K562 (cell line): ENCODE measurements around the gene CHD5. TPM values are rescaled to one million over a fixed set of nuclear protein-coding genes. Genes with fewer than 3 reads are reported as not detected.
A peak's percentile ranks its signal among the peaks of the same experiment; 100 is the strongest.

Experiments used
- ATAC-seq: fragments of 200-7000 bp; cut with Tn5 transposase; 3 replicates; pipeline ENCODE4 v1.9.1; 2020; ENCODE audit warnings: moderate library complexity
- BruUV-seq: library from RNA; stranded (reverse); fragments of 400-500 nt; replicated peaks from 2 replicates; lab custom pipeline; 2021; lab: Mats Ljungman, UMichigan
- CTCF ChIA-PET: fragments of 300-600 bp; formaldehyde crosslinking; extraction: SDS; loops from one replicate; lab custom pipeline; 2021; ENCODE audit warnings: low intra/inter-chr PET ratio; lab: Yijun Ruan, JAX
- POLR2A ChIA-PET: fragments of 300-600, 350-650 bp; sonication (Branson Sonifier 250); formaldehyde crosslinking; extraction: SDS; loops from one replicate; lab custom pipeline; 2021; ENCODE audit warnings: antibody characterized with exemption, inconsistent platforms; lab: Yijun Ruan, JAX
- DNase-seq, 4 experiments: peaks; one replicate each; pipeline versions ENCODE4 v3.0.0 to v3.0.0-alpha.2; 2011 to 2018; ENCODE audit warnings: low spot score in 3 of 4, mixed read lengths in 3 of 4; ENCODE audit errors: extremely low read depth in 1 of 4
- FAIRE-seq: peaks from 2 replicates; lab custom pipeline; 2011; peaks lifted over from hg19 to GRCh38; lab: Jason Lieb, UNC
- H2AFZ ChIP-seq: 2 replicates; pipeline ENCODE4 v1.6.0; 2011; ENCODE audit warnings: low read depth, low read length, control low read depth, inconsistent platforms
- H3K27ac ChIP-seq: fragments of 200-600 bp; 3 replicates; pipeline ENCODE4 v1.8.0; 2011; ENCODE audit warnings: low read depth, mild to moderate bottlenecking, control low read depth, inconsistent platforms, low read length, moderate library complexity, mixed read lengths; ENCODE audit errors: extremely low read depth
- H3K27me3 ChIP-seq, 2 experiments: fragments of 300-600 bp in 1 of 2; 2 replicates in 1 of 2; 3 replicates in 1 of 2; pipeline versions ENCODE4 v1.6.0 to v1.8.0; 2011; ENCODE audit warnings: inconsistent platforms in 2 of 2, low read length in 2 of 2, mild to moderate bottlenecking in 1 of 2, mixed read lengths in 1 of 2, moderate library complexity in 1 of 2; ENCODE audit not compliant: control insufficient read depth in 2 of 2, insufficient read depth in 2 of 2
- H3K36me3 ChIP-seq: fragments of 300-600 bp; 3 replicates; pipeline ENCODE4 v1.8.0; 2011; ENCODE audit warnings: mild to moderate bottlenecking, low read length, inconsistent platforms; ENCODE audit not compliant: control insufficient read depth, insufficient read depth
- H3K4me1 ChIP-seq, 2 experiments: fragments of 200-600 bp in 1 of 2; replicated peaks in 1 of 2; 2 replicates in 1 of 2; 3 replicates in 1 of 2; pipeline versions ENCODE4 v1.5.1 to v1.8.0; 2011; ENCODE audit warnings: inconsistent platforms in 2 of 2, low read length in 2 of 2, mild to moderate bottlenecking in 1 of 2, mixed read lengths in 1 of 2, moderate library complexity in 1 of 2; ENCODE audit not compliant: control insufficient read depth in 2 of 2, insufficient read depth in 2 of 2
- H3K4me2 ChIP-seq: 2 replicates; pipeline ENCODE4 v1.6.1; 2011; ENCODE audit warnings: low read length, control low read depth, inconsistent platforms, mixed read lengths; ENCODE audit not compliant: insufficient read depth
- H3K4me3 ChIP-seq: fragments of 200-600 bp; sonication (generic), shearing (Covaris generic); 2 replicates; pipeline ENCODE4 v1.5.1; 2016; ENCODE audit warnings: control low read depth, inconsistent platforms
- H3K79me2 ChIP-seq: fragments of 200-600 bp; 3 replicates; pipeline ENCODE4 v1.8.0; 2011; ENCODE audit warnings: low read length, inconsistent platforms; ENCODE audit not compliant: control insufficient read depth, insufficient read depth
- H3K9ac ChIP-seq, 2 experiments: 2 replicates each; pipeline versions ENCODE4 v1.6.0 to v1.6.1; 2011; ENCODE audit warnings: low read depth in 2 of 2, low read length in 2 of 2, control low read depth in 1 of 2, inconsistent platforms in 1 of 2, mild to moderate bottlenecking in 1 of 2, mixed read lengths in 1 of 2; ENCODE audit not compliant: insufficient read depth in 1 of 2
- H3K9me1 ChIP-seq: one replicate; pipeline ENCODE4 v1.6.0; 2011; ENCODE audit warnings: inconsistent platforms, mild to moderate bottlenecking, low read length, moderate library complexity; ENCODE audit not compliant: control insufficient read depth, insufficient read depth
- H3K9me3 ChIP-seq: replicated peaks from 2 replicates; pipeline ENCODE4 v1.5.1; 2011; ENCODE audit warnings: low read depth, low read length, inconsistent platforms; ENCODE audit not compliant: control insufficient read depth, insufficient read depth
- H4K20me1 ChIP-seq: replicated peaks from 2 replicates; pipeline ENCODE4 v1.6.1; 2011; ENCODE audit warnings: low read length, inconsistent platforms, mixed read lengths; ENCODE audit not compliant: control insufficient read depth, insufficient read depth
- MLX ChIP-seq, 2 experiments: fragments of 450-650 bp in 1 of 2; sonication (generic) in 1 of 2; formaldehyde crosslinking; conservative IDR thresholded peaks; 2 replicates each; pipeline versions ENCODE4 v1.4.0 to v1.8.1; 2020 to 2022; ENCODE audit warnings: mild to moderate bottlenecking in 1 of 2, missing genetic modification reagents in 1 of 2
- RBFOX2 ChIP-seq: fragments of 200-400 bp; formaldehyde crosslinking; IDR thresholded peaks from 2 replicates; pipeline ENCODE4 v1.6.1; 2017; ENCODE audit warnings: low read depth, mild to moderate bottlenecking, low read length, moderate library complexity
- SMARCA4 ChIP-seq: fragments of 450-650 bp; IDR thresholded peaks from 2 replicates; pipeline ENCODE4 v1.6.1; 2016
- UBTF ChIP-seq, 2 experiments: IDR thresholded peaks; 2 replicates each; pipeline ENCODE4 v1.6.1; 2012; ENCODE audit warnings: improper control_type of control experiment in 2 of 2, low read depth in 2 of 2, low read length in 2 of 2, borderline replicate concordance in 1 of 2
- ZC3H4 ChIP-seq: sonication (generic); formaldehyde crosslinking; IDR thresholded peaks from 2 replicates; pipeline ENCODE4 v1.9.0; 2021; ENCODE audit warnings: missing genetic modification reagents, borderline replicate concordance
- ZNF282 ChIP-seq: sonication (generic); formaldehyde crosslinking; IDR thresholded peaks from 2 replicates; pipeline ENCODE4 v1.8.1; 2023; ENCODE audit warnings: missing genetic modification reagents
- WGBS: fragments of 100-300 bp; shearing (Covaris generic); methylation state at CpG from one replicate; pipeline ENCODE4 v1.1.6; 2016; ENCODE audit warnings: low coverage, mixed read lengths; ENCODE audit not compliant: insufficient coverage; ENCODE audit errors: missing lambda C conversion rate; 5-methylcytosine and 5-hydroxymethylcytosine counted together
- in situ Hi-C: fragments of 300-500 bp; cut with MboI; formaldehyde crosslinking; loops from 4 replicates; pipeline ENCODE4 v1.15.0; 2018; ENCODE audit warnings: inconsistent platforms, mixed read lengths
- intact Hi-C: fragments of 100-400 bp; cut with micrococcal nuclease; formaldehyde crosslinking; loops from 2 replicates; pipeline ENCODE4 v1.14.2; 2022
- polyA plus RNA-seq, 8 experiments: library from polyadenylated mRNA; depleted of rRNA in 4 of 8; stranded (reverse) in 5 of 8; unstranded in 3 of 8; fragments of >200 nt; fragmentation: Nextera tagmentation in 2 of 8; fragmentation: Illumina TruSeq in 1 of 8; extraction: Ambion mirVana in 2 of 8; extraction: Trizol in 1 of 8; gene quantifications; 2 replicates each; pipeline versions ENCODE4 v1.2.1 to v1.2.3, GENCODE V29; 2011 to 2014; ENCODE audit warnings: inconsistent platforms in 1 of 8, missing spikeins in 1 of 8
- total RNA-seq, 7 experiments: library from RNA; depleted of rRNA in 6 of 7; stranded (reverse); fragments of >200 nt in 6 of 7; fragmentation: Illumina TruSeq in 2 of 7; extraction: Trizol in 2 of 7; gene quantifications; 2 replicates each; pipeline versions ENCODE4 v1.2.1 to v1.2.3, GENCODE V29; 2011 to 2021; ENCODE audit warnings: low replicate concordance in 1 of 7

The CHD5 gene
- total and polyA plus RNA-seq, 9 of the 15 experiments (the other 6 are each of a cell fraction or from before 2014, with no cell fraction given): 0.03 to 0.52 (median 0.11) TPM; not detected in 2

- TF ChIP-seq UBTF (IDR thresholded peaks at IDR 0.05; ENCODE audit: borderline replicate concordance in 1 of 2, low read depth in 2 of 2, low read length in 2 of 2) (no peak), MLX (CRISPR knock-in tag; conservative IDR thresholded peaks at IDR 0.05) (no peak)
Measured at GRCh38 chr1:6207921-6208320, 27.8 kb upstream of the CHD5 start (continued).

DNA sequence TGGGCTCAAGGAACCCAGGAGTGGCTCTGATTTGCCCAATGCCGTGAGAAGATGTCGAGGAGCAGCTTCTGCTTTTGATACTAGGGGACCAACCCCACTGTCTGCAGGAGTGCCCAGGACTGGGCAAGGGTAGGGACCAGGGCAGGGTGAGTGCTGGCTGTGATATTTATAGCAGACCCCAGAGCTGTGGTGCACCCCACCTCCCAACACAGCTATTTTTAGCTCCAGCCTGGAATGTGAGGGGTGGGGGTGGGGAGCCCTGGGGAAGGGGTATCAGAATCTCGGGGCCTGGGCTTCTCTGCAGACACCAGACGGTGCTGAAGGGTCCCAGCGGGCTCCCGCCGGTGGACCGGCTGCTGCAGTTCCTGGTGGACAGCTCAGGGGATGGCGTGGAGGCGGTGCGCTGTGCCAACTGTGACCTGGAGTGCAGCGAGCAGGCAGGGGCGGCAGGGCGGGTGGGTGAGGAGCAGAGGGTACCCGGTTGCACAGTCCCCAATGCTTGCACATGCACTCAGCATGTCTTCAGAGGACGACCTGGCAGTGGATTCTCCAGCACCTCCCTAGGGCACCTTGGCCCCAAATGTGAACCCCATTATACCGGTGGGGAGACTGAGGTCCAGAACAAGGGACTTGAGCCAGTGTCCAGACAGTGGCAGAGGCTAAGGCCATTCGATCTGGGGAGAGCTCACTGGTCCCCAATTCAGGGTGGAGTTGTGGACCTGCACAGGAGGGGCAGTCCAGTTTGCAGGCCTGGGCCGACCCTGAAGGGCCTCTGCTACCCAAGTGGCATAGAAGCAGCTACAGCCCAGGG is 27.2 kb upstream of the CHD5 start:
- TF ChIP-seq ZC3H4 (CRISPR knock-in tag) (0 out of 2 replicates have a peak, but pooled peaks have one; percentile 35), ZNF282 (CRISPR knock-in tag) (no peak), SMARCA4 (no peak), RBFOX2 (peak; percentile 33; the same call in 1 of the 2 replicates)
- BruUV-seq: TSS peak; percentile 36
- ATAC-seq (no peak), DNase-seq (no peak), FAIRE-seq (no peak)
- CTCF ChIA-PET: no interaction called here
- no peak overlapping the region for H2AFZ ChIP-seq
- intact Hi-C loops (no loop called here), in situ Hi-C loops (no loop called here)
- H3K36me3 ChIP-seq: peaks cover 38% of the 10 kb centered on the region; the same call in 2 of the 3 replicates
- POLR2A ChIA-PET: interaction anchor here (0.6 to 1.7 kb wide), 8 partner anchors 9 to 296 kb away, joined by 3 to 10 read pairs (median 3); partner anchors contain the start of gene ICMT
- H3K79me2 ChIP-seq: peaks cover 56% of the 10 kb centered on the region
- H3K9me3 ChIP-seq: no peaks in the 10 kb centered on the region
- no peak overlapping the region for H3K27ac ChIP-seq
- H3K4me1 ChIP-seq: peaks cover 14 to 83% of the 10 kb centered on the region in 2 experiments; a peak in 4 of 5 replicates
- WGBS: 79% methylated on average over 9 of the region's 19 CpGs
- H3K9ac ChIP-seq: peak overlapping the region; percentile 68 to 95
- H3K4me3 ChIP-seq: peak overlapping the region; percentile 62
- H3K27me3 ChIP-seq: no peaks in the 10 kb centered on the region
- H3K9me1 ChIP-seq: peaks cover 4% of the 10 kb centered on the region
- no peaks in the 10 kb centered on the region for H4K20me1 ChIP-seq
- peak overlapping the region; percentile 85 for H3K4me2 ChIP-seq
